ENCODE results near the gene TEX12.

- no peak for TF ChIP-seq CTCF (IDR thresholded peaks at IDR 0.05)
- TF ChIP-seq POLR2A (IDR thresholded peaks at IDR 0.05), result no peak
Observed at GRCh38 chr11:112156956-112157766, 10.0 kb upstream of the TEX12 start.

Measured in body of pancreas (tissue), 4 donors.